ENCODE measurements around the gene EPHA6. TPM values are rescaled to one million over a fixed set of nuclear protein-coding genes. Genes with fewer than 3 reads are reported as not detected.

EPHA6 gene
- 0.08 to 0.15 TPM (median 0.09 TPM) in 3 of 5 replicates, not detected in the others for total RNA-seq (2022; extraction: Qiagen RNA extraction)

GRCh38 chr3:96813820-96814650 is at the start of gene EPHA6:
Gene EPHA6 (plus strand): TSS chr3:96814594.

GRCh38 chr3:97764407-97765238 is 950.2 kb downstream of the EPHA6 start, which contains the start of gene ARL6:
Gene ARL6 (plus strand): TSS chr3:97764758. CDS start chr3:97768108, 3,350 bp downstream.

All from A549 treated with dexamethasone at 1 μM for 4 hours (cell line).